NCI-H1048 (cell line): Measurements from ENCODE around the gene CDCP2.
"Not testable (repeated sequence)": the region's sequence is repeated elsewhere in the genome, so short reads cannot be mapped to it uniquely, and the experiment has no call there.

Experiments used
- DNase-seq: peaks from one replicate; lab custom pipeline; 2025; lab: John Stamatoyannopoulos, UW

The CDCP2 gene

GRCh38 chr1:54115520-54115919 is 37.3 kb downstream of the CDCP2 start:
- no peak for DNase-seq

GRCh38 chr1:54114955-54115354 is 37.8 kb downstream of the CDCP2 start:
- no peak for DNase-seq

- no peak for DNase-seq
Measured at GRCh38 chr1:54114001-54114400, 38.8 kb downstream of the CDCP2 start.

- no peak for DNase-seq
Measured at GRCh38 chr1:54112705-54113368, 40.0 kb downstream of the CDCP2 start.

- no peak for DNase-seq
Measured at GRCh38 chr1:54112027-54112426, 40.8 kb downstream of the CDCP2 start.

- no peak for DNase-seq
Measured at GRCh38 chr1:54111624-54112023, 41.2 kb downstream of the CDCP2 start.

GRCh38 chr1:54110996-54111395 is 41.8 kb downstream of the CDCP2 start:
- no peak for DNase-seq

GRCh38 chr1:54109129-54110090 is 43.4 kb downstream of the CDCP2 start:
- DNase-seq, result no peak

- DNase-seq, result no peak
Measured at GRCh38 chr1:54108156-54108555, 44.6 kb downstream of the CDCP2 start.

- no peak for DNase-seq
Measured at GRCh38 chr1:54107131-54107530, 45.7 kb downstream of the CDCP2 start.

GRCh38 chr1:54105736-54106269 is 47.0 kb downstream of the CDCP2 start:
- no peak for DNase-seq

GRCh38 chr1:54105080-54105479 is 47.7 kb downstream of the CDCP2 start:
- no peak for DNase-seq

GRCh38 chr1:54104613-54105012 is 48.2 kb downstream of the CDCP2 start:
- DNase-seq, result not testable (repeated sequence)

GRCh38 chr1:54103414-54103813 is 49.4 kb downstream of the CDCP2 start:
- no peak for DNase-seq

- no peak for DNase-seq
Measured at GRCh38 chr1:54100500-54100899, 52.3 kb downstream of the CDCP2 start.

- DNase-seq, result no peak
Measured at GRCh38 chr1:54099061-54099610, 53.7 kb downstream of the CDCP2 start.

- no peak for DNase-seq
Measured at GRCh38 chr1:54096877-54097240, 55.9 kb downstream of the CDCP2 start.

- DNase-seq, result no peak
Measured at GRCh38 chr1:54096227-54096876, 56.4 kb downstream of the CDCP2 start.

- no peak for DNase-seq
Measured at GRCh38 chr1:54095546-54096226, 57.1 kb downstream of the CDCP2 start.

GRCh38 chr1:54094730-54095105 is 58.1 kb downstream of the CDCP2 start:
- not testable (repeated sequence) for DNase-seq

GRCh38 chr1:54094001-54094729 is 58.6 kb downstream of the CDCP2 start:
- DNase-seq, result no peak
